Cardiac fibroblast (primary cell): ENCODE measurements around the gene LENG8.

Experiments
- DNase-seq, 2 donors: peaks; one replicate each; pipeline versions ENCODE4 v3.0.0 to v3.0.0-alpha.2; 2010; ENCODE audit warnings: low read depth in 2 of 2
- H3K4me3 ChIP-seq, 2 donors: replicated peaks in 1 of 2; 1 replicate in 1 of 2; 2 replicates in 1 of 2; pipeline ENCODE4 v1.5.1; 2011; ENCODE audit warnings: low read depth in 2 of 2, low read length in 2 of 2, mild to moderate bottlenecking in 2 of 2, moderate library complexity in 1 of 2
- TF ChIP-seq, protein P1 (sequence below): IDR thresholded peaks from one replicate; pipeline ENCODE4 v1.5.1; 2011; ENCODE audit warnings: low read depth, mild to moderate bottlenecking, low read length, inconsistent platforms

LENG8 gene

DNA sequence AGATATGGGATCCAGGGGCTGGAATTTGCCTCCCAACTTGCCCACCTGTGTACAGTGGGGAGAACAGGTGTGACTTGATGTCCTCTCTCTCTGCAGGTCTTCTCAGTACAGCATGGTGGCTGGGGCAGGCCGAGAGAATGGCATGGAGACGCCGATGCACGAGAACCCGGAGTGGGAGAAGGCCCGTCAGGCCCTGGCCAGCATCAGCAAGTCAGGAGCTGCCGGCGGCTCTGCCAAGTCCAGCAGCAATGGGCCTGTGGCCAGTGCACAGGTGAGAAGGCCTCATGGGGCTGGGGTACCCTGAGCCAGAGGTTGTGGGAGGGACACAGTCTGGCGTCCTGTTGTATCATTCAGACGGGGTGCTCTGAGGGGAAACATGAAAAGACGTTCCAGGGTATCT lies 3.0 kb downstream of the LENG8 start:
- DNase-seq = no peak
- TF ChIP-seq, protein P1, sequence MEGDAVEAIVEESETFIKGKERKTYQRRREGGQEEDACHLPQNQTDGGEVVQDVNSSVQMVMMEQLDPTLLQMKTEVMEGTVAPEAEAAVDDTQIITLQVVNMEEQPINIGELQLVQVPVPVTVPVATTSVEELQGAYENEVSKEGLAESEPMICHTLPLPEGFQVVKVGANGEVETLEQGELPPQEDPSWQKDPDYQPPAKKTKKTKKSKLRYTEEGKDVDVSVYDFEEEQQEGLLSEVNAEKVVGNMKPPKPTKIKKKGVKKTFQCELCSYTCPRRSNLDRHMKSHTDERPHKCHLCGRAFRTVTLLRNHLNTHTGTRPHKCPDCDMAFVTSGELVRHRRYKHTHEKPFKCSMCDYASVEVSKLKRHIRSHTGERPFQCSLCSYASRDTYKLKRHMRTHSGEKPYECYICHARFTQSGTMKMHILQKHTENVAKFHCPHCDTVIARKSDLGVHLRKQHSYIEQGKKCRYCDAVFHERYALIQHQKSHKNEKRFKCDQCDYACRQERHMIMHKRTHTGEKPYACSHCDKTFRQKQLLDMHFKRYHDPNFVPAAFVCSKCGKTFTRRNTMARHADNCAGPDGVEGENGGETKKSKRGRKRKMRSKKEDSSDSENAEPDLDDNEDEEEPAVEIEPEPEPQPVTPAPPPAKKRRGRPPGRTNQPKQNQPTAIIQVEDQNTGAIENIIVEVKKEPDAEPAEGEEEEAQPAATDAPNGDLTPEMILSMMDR = no peak
- no peak overlapping the region for H3K4me3 ChIP-seq

DNA sequence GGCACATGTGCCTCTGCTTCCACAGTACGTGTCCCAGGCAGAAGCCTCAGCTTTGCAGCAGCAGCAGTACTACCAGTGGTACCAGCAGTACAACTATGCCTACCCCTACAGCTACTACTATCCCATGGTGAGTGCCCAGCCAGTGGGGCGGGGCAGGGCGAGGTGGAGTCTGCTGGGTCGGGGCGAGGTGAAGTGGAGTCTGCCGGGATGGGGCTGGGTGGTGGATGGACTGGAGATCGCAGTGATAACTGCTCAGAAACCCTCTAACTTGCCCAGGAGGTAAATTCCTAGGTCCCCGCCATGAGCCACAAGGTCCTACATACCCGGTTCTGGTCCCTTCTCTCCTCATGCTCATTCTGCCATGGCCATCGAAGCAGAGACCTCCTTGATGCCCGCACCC lies 3.6 kb downstream of the LENG8 start:
- no peak for DNase-seq
- no peak overlapping the region for H3K4me3 ChIP-seq
- TF ChIP-seq, protein P1 = no peak

DNA sequence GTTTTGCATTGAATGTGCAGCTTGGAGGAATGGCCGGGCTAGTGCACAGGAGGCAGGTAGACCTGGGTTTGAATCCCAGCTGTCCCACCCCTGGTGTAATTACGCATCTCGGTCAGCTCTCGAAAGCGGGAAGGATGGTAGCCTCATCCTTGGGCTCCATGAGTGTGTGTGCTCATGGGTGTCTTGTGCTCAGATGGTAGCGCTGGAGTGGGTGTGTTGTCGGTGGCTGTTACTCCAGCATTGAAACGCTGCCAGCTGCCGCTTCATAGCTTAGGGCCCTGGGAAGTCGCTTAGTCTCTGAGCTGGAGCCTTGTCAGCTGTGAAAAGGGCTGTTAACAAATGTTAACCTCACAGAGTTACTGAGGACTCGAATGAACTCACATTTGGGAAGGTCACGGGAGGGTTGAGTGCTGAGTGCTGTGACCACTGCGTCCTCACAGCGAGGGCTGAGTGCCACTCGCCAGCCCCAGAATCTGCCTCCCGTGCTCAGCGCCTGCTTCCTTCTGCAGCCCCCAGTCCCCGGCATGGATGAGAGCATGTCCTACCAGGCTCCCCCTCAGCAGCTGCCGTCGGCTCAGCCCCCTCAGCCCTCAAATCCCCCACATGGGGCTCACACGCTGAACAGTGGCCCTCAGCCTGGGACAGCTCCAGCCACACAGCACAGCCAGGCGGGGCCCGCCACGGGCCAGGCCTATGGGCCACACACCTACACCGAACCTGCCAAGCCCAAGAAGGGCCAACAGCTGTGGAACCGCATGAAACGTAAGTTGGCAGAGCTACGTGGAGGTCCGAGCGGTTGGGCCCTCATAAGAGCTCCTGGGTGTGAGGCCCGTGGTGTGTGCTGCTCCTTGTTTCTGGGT lies 5.2 kb downstream of the LENG8 start:
- no peak for DNase-seq
- TF ChIP-seq, protein P1 = no peak

DNA sequence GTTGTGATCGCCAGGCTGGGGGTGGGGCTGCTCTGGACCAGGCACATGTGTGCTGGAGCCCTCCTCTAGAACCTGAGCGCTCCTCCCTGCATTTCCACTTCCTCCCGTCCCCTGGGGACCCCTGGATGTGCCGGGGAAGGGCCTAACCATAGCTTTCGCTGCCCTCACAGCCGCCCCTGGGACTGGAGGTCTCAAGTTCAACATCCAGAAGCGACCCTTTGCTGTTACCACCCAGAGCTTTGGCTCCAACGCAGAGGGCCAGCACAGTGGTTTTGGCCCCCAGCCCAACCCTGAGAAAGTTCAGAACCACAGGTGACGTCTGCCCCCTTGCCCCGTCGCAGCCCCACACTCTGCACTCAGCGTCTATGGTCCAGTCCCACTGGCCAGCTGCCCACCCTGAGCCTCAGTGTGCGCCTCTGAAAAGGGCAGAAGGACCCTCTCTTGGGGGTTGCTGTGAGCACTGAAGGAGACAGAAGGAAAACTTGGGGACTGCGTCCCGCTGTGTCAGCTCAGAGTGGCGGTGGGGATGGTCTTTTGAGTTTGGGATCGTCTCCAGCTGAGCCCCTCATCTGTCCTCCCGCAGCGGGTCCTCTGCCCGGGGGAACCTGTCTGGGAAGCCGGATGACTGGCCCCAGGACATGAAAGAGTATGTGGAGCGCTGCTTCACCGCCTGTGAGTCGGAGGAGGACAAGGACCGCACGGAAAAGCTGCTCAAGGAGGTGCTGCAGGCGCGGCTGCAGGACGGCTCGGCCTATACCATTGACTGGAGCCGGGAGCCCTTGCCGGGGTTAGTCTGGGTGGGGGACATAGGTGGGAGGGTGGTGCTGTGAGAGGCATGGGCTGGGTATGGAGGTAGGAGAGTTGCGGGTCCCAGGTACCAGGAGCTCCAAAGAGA lies 6.0 kb downstream of the LENG8 start:
- H3K4me3 ChIP-seq = no peak overlapping the region
- TF ChIP-seq, protein P1 = no peak
- DNase-seq = no peak

More for the DNA sequence above, 5.2 kb downstream of the LENG8 start:
- no peak overlapping the region for H3K4me3 ChIP-seq

DNA sequence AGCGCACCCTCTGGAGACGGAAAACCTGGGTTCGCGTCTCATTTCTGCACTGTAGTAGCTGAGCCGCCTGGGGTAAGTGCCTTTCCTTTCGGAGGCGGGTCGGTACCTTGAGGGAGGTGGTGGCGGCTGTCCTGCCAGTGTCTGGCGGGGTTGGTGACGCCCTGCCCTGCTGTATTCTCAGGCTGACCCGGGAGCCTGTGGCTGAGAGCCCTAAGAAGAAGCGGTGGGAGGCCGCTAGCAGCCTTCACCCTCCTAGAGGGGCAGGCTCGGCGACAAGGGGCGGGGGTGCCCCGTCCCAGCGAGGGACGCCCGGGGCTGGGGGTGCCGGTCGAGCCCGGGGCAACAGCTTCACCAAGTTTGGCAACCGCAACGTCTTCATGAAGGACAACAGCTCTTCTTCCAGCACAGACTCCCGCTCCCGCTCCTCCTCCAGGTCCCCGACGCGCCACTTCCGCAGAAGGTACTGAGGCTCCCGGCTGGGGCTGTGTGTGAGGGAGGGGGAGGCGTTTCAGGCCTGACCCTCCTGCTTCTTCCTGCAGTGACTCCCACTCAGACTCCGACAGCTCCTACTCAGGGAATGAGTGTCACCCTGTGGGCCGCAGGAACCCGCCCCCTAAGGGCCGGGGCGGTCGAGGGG lies 6.9 kb downstream of the LENG8 start:
- TF ChIP-seq, protein P1 = no peak
- DNase-seq = no peak

More for the DNA sequence above, 6.9 kb downstream of the LENG8 start:
- H3K4me3 ChIP-seq = no peak overlapping the region
